ENCODE data around the gene BEND2.

- no peak for TF ChIP-seq EP300 (IDR thresholded peaks at IDR 0.05)
- no peak for TF ChIP-seq CTCF (IDR thresholded peaks at IDR 0.05)
Observed at GRCh38 chrX:18174971-18175370, 45.7 kb downstream of the BEND2 start.

Measured in suprapubic skin (tissue), 3 donors.